GM20431 (cell line): ENCODE data around the gene NPPC.
"Not testable (repeated sequence)": the region's sequence is repeated elsewhere in the genome, so short reads cannot be mapped to it uniquely, and the experiment has no call there.

ENCODE experiments used
- in situ Hi-C: fragments of 300-500 bp; cut with MseI, MboI; formaldehyde crosslinking; loops from one replicate; pipeline ENCODE4 v1.15.0; 2020; ENCODE audit warnings: low sequenced_read_pairs; ENCODE audit not compliant: unreplicated experiment

Gene NPPC

DNA sequence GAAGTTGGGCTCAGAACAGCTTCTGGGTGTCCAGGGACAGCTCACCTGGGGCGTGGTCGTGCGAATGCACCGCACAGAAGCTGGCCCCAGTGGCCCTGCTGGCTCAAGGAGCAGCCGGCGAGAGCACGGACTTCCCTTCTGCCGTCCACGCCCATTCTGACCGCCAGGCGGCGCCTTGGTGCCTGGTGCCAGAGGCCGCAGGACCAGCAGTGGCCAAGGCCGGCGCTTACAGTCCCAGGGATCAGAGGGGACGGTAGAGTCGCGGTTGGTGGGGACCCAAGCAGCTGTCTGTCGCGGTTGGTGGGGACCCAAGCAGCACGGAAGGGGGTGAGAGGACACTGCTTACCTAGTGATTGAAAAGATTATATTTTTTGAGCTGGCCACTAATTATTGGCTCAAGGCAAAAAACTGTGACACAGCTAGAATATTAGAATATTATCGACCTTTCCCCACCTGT lies 25.7 kb downstream of the NPPC start:
- in situ Hi-C loops: no loop called here

DNA sequence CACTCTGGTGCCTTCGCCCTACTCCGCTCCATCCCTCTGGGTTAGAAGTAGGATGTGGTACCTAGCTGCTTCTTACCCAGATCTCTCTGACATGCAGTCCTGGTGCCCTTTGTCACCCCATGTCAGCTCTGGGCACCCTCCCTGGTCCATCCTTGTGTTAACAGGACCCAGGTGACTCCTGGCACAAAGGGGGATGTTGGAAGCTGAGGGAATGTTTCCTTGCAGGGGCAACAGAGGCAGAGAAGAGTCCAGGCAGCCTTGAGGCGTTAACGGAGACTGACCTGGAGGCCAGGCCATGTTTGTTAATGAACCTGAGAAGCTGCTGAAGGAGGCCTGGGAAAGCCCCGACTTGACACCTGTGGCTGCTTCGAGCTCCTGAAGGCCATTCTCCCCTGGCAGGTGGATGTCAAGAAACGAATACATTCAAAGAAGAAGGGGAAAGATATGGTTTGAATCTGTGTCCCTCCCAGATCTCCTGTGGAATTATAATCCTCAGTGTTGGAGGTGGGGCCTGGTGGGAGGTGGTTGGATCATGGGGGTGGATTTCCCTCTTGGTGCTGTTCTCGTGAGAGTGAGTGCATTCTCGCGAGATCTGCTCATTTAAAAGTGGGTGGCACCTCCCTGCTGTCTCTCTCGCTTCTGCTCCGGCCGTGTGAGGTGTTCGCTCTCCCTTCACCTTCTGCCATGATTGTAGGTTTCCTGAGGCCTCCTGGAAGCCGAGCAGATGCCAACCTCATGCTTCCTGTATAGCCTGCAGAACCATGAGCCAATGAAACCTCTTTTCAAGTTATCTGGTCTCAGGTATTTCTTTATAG lies 31.4 kb downstream of the NPPC start:
- in situ Hi-C loops: no loop called here

DNA sequence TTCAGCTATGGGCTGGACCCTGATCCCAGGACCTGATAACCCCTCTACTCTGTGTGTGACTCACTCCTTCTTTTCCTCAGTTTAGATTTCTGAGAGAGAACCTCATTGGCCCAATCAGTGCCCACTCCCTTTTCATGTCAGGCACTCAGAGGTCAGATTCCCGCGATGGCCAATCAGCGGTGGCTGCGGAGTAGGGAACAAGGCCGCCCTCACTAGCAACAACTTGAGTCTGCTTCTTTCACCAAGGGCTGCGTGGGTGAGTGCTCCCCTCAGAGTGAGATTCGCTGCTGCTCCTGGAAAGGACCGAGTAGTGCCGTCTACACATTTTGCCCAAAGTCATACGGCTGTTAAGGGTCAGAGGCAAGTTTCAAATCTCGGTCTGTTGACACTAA lies 34.7 kb downstream of the NPPC start:
- in situ Hi-C loops: no loop called here

GRCh38 chr2:231890896-231891513 lies 35.2 kb downstream of the NPPC start:
- in situ Hi-C loops: no loop called here

DNA sequence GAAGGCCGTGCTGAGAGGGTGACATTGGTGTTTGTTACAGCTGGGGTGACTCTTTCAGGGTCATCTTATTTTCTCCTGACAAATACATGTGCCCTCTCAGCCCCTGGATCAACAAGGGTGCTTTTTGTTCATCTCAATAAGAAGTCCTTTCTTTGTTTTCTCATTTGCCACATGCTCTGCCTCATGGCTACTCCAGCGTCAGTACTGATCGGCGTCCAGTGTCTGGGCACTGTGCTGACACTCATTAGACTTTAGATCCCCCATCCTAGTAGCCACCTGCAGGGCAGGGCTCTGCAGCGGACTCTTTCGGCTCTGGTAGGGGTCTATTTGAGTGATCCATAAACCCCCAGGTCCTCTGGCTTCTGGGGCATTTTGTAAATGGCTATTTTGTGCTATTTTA lies 38.4 kb downstream of the NPPC start:
- in situ Hi-C loops: no loop called here

GRCh38 chr2:231886071-231886681 lies 40.0 kb downstream of the NPPC start:
- in situ Hi-C loops: no loop called here

DNA sequence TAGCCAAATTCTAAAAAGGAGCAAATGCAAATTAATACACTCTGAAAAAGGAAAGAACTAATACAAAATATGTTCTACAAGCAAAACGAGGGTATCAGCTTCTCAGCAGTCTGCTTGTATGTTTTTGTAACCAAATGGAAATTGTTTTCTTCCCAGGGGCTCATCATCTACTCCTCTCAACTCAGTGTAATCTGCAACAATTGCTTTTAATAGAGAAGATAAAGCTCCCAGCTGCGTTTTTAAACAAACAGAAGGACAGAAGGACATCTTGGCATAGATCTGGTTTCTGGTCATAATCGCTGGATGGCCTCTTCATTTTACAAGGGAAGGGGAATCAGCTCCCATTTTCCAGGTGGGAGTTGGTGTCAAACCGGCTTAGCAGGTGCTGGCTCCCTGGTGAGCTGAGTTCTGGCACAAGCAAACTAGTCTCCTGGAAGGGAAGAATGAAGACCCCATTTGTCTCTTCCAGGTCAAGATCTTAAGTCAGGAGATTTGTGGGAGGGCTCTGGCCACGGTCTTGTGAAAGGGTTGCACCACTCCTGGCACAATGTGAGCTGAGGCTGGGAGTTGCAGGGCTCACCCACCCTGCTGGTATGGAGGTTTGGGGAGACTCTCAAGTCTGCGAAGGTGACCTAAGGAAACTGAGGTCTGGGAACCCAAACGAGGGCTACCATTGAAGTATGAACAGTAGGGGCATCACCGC lies 41.6 kb downstream of the NPPC start:
- in situ Hi-C loops: no loop called here

DNA sequence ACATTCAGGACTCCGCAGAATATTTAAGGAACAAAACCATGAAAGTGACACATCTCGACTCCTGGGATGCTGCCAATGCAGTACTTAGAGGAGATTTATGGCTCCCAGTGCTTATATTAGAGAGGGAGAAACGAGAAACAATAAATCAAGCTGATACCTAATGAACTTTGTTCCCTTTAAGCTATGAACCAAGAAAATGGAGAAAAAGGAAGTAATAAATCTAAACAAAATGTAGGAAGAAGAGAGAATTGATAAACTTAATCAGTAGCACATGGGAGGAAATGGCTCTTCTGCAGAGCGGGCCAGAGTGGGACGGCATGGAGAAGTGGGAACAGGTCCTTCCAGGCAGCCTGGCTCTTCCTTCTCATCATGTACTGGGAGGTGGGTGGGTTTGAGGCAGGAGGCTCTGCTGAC lies 42.7 kb downstream of the NPPC start:
- in situ Hi-C loops: no loop called here

GRCh38 chr2:231882646-231883045 lies 43.5 kb downstream of the NPPC start:
- in situ Hi-C loops: no loop called here

GRCh38 chr2:231880371-231880770 lies 45.8 kb downstream of the NPPC start:
- in situ Hi-C loops: not testable (repeated sequence)

DNA sequence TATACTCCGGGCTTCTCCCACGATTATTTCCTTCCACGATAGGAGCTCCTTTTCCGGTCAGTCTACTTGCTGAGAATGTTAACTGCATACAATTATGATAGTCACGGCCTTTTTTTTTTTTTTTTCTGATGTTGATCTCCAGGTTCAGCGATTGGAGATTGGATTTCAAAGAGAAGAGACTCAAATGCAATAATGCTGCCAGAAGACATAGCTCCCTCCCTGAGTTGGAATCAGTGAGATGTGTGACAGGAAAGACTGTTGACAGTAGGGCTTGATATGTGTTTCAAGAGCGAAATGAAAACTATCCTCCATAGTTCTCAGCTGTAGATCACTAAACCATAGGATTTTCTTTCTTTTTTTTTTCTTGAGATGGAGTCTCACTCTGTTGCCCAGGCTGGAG lies 47.0 kb downstream of the NPPC start:
- in situ Hi-C loops: no loop called here

DNA sequence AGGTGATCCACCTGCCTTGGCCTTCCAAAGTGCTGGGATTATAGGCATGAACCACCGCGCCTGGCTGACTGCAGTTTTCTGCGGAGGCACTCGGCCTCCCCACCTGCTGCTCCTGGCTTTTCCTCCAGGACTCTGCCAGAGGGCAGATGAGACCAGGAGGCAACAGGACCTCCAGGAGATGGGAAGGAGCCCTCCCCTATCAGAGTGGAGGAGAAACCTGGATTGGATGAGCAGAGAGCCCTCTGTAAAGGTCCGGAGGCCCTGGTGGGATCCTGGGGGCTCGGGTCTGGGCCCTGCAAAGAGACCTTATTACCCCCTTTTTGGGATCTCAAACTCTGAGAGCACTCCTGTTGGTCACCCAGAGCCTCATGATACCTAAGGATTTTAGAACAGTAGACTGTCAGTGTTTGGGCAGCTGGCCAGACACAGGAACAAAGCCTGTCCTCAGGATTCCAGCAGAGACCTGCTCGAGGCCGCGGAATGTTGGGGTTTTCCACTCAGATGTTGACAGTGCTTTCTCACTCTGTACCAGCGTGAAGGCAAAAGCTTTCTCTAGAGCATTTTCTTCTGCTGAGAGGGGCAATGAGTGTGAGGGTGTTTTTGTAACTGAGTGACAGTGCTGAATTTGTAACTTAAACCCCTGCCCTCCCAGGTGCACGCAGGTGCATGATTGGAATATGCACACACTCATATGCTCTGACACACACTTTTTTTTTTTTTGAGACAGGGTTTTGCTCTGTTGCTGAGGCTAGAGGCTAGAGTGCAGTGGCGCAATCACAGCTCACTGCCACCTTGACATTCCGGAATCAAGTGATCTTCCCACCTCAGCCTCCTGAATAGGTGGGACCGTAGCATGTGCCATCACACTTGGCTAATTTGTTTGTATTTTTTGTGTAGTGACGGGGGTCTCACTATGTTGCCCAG lies 48.4 kb downstream of the NPPC start:
- in situ Hi-C loops: no loop called here

DNA sequence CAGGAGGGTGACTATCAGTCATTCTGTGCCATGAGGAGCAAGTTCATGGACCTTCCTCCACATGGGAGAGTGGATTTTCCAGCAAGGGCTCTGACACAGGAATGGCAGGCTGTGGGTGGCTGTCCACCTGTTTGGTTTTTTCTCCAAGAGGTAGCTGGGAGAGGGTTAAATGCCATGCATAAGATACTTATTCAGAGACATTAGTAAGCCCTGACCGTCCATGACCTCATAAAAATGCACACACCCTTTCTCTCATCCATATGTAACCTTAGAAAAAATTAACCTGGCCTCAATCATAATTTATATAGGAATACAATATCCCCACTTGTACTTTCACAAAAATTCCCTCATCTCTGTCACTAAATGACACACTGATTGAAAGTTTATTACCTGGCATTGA lies 51.3 kb downstream of the NPPC start:
- in situ Hi-C loops: no loop called here
